ENCODE data around the gene ATAD5. TPM values are rescaled to one million over a fixed set of nuclear protein-coding genes. Genes with fewer than 3 reads are reported as not detected.

ATAD5 gene
- total and polyA plus RNA-seq, 2 of the 13 experiments (the other 11 are each of a cell fraction or from before 2014, with no cell fraction given): 1.8 to 10.7 TPM

DNA sequence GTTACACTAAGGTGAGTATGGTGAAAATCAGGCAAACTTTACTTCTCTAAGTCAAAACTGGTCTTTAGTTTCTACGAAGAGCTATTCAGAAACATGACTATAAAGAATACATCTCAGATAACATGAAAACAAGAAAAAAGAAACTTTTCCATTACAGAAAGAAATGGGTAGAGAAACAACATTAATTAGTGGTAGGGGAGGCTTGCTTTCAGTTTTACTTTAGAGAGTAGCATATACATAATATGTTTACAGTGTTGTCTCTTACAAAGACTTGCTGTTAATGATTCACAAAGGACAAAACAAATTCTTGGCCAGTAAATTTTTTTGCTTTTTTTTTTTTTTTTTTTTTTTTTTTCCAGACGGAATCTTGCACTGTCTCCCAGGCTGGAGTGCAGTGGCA is 41.5 kb upstream of the ATAD5 start:
- no peak overlapping the region for H3K9ac ChIP-seq (ENCODE audit: insufficient read depth, low read depth, low read length)
- H3K4me1 ChIP-seq (ENCODE audit: insufficient read depth, low read length): no peaks in the 10 kb centered on the region
- ChIA-PET POLR2A (no interaction called here), CTCF (ENCODE audit: low intra/inter-chr PET ratio, low total read pairs) (no interaction called here)
- FAIRE-seq (no peak), DNase-seq (ENCODE audit: low spot score) (no peak), ATAC-seq (peak; percentile 19; the same call in 1 of the 3 replicates)
- in situ Hi-C loops (cut with HindIII; ENCODE audit: extremely low pct_ligation_motif_present, low pct_unique_long_range_greater_than_20kb) (no loop called here), intact Hi-C loops (cut with micrococcal nuclease; ENCODE audit: unreplicated experiment) (no loop called here)
- no peaks in the 10 kb centered on the region for H3K27me3 ChIP-seq (ENCODE audit: control insufficient read depth in 1 of 2, insufficient read depth in 2 of 2, low read length in 2 of 2)
- peak overlapping the region; percentile 31 for H3K27ac ChIP-seq (ENCODE audit: extremely low read length, insufficient read depth, low read length)
- H3K36me3 ChIP-seq (replicated peaks in 1 of 2; ENCODE audit: control insufficient read depth in 1 of 2, insufficient read depth in 2 of 2, low read length in 2 of 2): peaks cover 3 to 38% of the 10 kb centered on the region in 2 experiments; a peak in 4 of 5 replicates
- H3K9me3 ChIP-seq (ENCODE audit: low read length): no peaks in the 10 kb centered on the region
- no peaks in the 10 kb centered on the region for H3K79me2 ChIP-seq (ENCODE audit: insufficient read depth, low read length)
- H4K20me1 ChIP-seq (ENCODE audit: insufficient read depth, low read length): no peaks in the 10 kb centered on the region
- TF ChIP-seq, protein P1, sequence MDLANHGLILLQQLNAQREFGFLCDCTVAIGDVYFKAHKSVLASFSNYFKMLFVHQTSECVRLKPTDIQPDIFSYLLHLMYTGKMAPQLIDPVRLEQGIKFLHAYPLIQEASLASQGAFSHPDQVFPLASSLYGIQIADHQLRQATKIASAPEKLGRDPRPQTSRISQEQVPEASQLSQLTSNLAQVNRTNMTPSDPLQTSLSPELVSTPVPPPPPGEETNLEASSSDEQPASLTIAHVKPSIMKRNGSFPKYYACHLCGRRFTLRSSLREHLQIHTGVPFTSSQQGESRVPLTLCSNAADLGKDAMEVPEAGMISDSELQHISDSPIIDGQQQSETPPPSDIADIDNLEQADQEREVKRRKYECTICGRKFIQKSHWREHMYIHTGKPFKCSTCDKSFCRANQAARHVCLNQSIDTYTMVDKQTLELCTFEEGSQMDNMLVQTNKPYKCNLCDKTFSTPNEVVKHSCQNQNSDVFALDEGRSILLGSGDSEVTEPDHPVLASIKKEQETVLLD (CRISPR knock-in tag; IDR thresholded peaks at IDR 0.05; ENCODE audit: low read depth): no peak
- TF ChIP-seq FOXJ3 (CRISPR knock-in tag; IDR thresholded peaks at IDR 0.05; ENCODE audit: borderline replicate concordance) (no peak), ZNF431 (CRISPR knock-in tag; IDR thresholded peaks at IDR 0.05; ENCODE audit: borderline replicate concordance, low read depth) (no peak), ZNF619 (CRISPR knock-in tag; IDR thresholded peaks at IDR 0.05) (no peak), EZH2 (conservative IDR thresholded peaks at IDR 0.05; ENCODE audit: low read depth, low read length) (no peak), NFE2L2 (IDR thresholded peaks at IDR 0.05; ENCODE audit: low read length) (no peak), ZNF577 (CRISPR knock-in tag; IDR thresholded peaks at IDR 0.05; ENCODE audit: borderline replicate concordance, low read depth) (no peak), ZEB1 (IDR thresholded peaks at IDR 0.05; ENCODE audit: insufficient replicate concordance, low read depth) (no peak), RBM22 (optimal IDR thresholded peaks at IDR 0.05; ENCODE audit: low read length) (no peak)
- TF ChIP-seq, protein P2, sequence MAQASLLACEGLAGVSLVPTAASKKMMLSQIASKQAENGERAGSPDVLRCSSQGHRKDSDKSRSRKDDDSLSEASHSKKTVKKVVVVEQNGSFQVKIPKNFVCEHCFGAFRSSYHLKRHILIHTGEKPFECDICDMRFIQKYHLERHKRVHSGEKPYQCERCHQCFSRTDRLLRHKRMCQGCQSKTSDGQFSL (CRISPR knock-in tag; IDR thresholded peaks at IDR 0.05): no peak
- H2AFZ ChIP-seq (ENCODE audit: low read length): no peak overlapping the region
- 87% methylated on average over 2 of the region's 2 CpGs for WGBS (ENCODE audit: low lambda C conversion rate)
- no TSS peak for BruUV-seq (replicated peaks)
- H3K4me3 ChIP-seq (replicated peaks in 1 of 3; ENCODE audit: insufficient read depth in 1 of 3, low read depth in 2 of 3, low read length in 3 of 3): no peak overlapping the region
- no peak overlapping the region for H3K4me2 ChIP-seq (ENCODE audit: low read depth, low read length)

Data from HepG2 (cell line).